ENCODE measurements around the gene ZMAT5. TPM values are rescaled to one million over a fixed set of nuclear protein-coding genes. Genes with fewer than 3 reads are reported as not detected.

ZMAT5 gene
- polyA plus RNA-seq, 1 donor (not counting 4 experiments of a cell fraction or from before 2014, with no cell fraction given), result 11.1 TPM

- Histone ChIP-seq H3K9me3 (ENCODE audit: control insufficient read depth, low read depth, low read length) (no peaks in the 10 kb centered on the region), H3K4me2 (ENCODE audit: control insufficient read depth, extremely low read depth, insufficient read depth, low read depth, low read length) (no peak overlapping the region), H3K27ac (ENCODE audit: control insufficient read depth, insufficient read depth, low read length) (no peak overlapping the region), H3K9me1 (ENCODE audit: control insufficient read depth, extremely low read depth, insufficient read depth, low read length) (no peaks in the 10 kb centered on the region), H2AFZ (ENCODE audit: control insufficient read depth, low read length) (no peak overlapping the region), H4K20me1 (ENCODE audit: control insufficient read depth, extremely low read depth, insufficient read depth, low read length) (no peaks in the 10 kb centered on the region), H3K4me3 (ENCODE audit: control insufficient read depth in 2 of 3, extremely low read depth in 1 of 3, insufficient read depth in 2 of 3, low read depth in 1 of 3, low read length in 3 of 3) (no peak overlapping the region), H3K4me1 (ENCODE audit: control insufficient read depth, extremely low read depth, insufficient read depth, low read length) (peaks cover 3% of the 10 kb centered on the region), H3K9ac (ENCODE audit: control insufficient read depth, extremely low read depth, insufficient read depth, low read length) (no peak overlapping the region), H3K27me3 (ENCODE audit: control insufficient read depth, extremely low read depth, insufficient read depth, low read length) (no peaks in the 10 kb centered on the region), H3K36me3 (ENCODE audit: control insufficient read depth in 2 of 2, extremely low read depth in 1 of 2, insufficient read depth in 2 of 2, low read length in 2 of 2) (peaks cover 0 to 2% of the 10 kb centered on the region in 2 experiments), H3K79me2 (ENCODE audit: control insufficient read depth, insufficient read depth, low read length) (no peaks in the 10 kb centered on the region)
- no peak for TF ChIP-seq EZH2 (IDR thresholded peaks at IDR 0.05; ENCODE audit: low read length)
- TF ChIP-seq CTCF (optimal IDR thresholded peaks at IDR 0.05 in 1 of 3, IDR thresholded peaks at IDR 0.05 in 1 of 3, conservative IDR thresholded peaks at IDR 0.05 in 1 of 3; ENCODE audit: extremely low read depth in 1 of 3, insufficient read depth in 2 of 3, low read length in 3 of 3), result no peak
- DNase-seq (ENCODE audit: low read depth, low spot score), result no peak
- no peak for FAIRE-seq
- dilution Hi-C loops (cut with MboI; ENCODE audit: extremely low pct_ligation_motif_present, low sequenced_read_pairs), result no loop called here
Observed at GRCh38 chr22:29731058-29731850, 35.6 kb downstream of the ZMAT5 start.

- no peaks in the 10 kb centered on the region for H3K9me1 ChIP-seq (ENCODE audit: control insufficient read depth, extremely low read depth, insufficient read depth, low read length)
- no peak for FAIRE-seq
- no peak for DNase-seq (ENCODE audit: low read depth, low spot score)
- H3K36me3 ChIP-seq (ENCODE audit: control insufficient read depth in 2 of 2, extremely low read depth in 1 of 2, insufficient read depth in 2 of 2, low read length in 2 of 2), result peaks cover 0 to 2% of the 10 kb centered on the region in 2 experiments
- dilution Hi-C loops (cut with MboI; ENCODE audit: extremely low pct_ligation_motif_present, low sequenced_read_pairs), result no loop called here
- H3K9me3 ChIP-seq (ENCODE audit: control insufficient read depth, low read depth, low read length), result no peaks in the 10 kb centered on the region
- TF ChIP-seq CTCF (optimal IDR thresholded peaks at IDR 0.05 in 1 of 3, IDR thresholded peaks at IDR 0.05 in 1 of 3, conservative IDR thresholded peaks at IDR 0.05 in 1 of 3; ENCODE audit: extremely low read depth in 1 of 3, insufficient read depth in 2 of 3, low read length in 3 of 3) (no peak), EZH2 (IDR thresholded peaks at IDR 0.05; ENCODE audit: low read length) (no peak)
- no peak overlapping the region for H3K27ac ChIP-seq (ENCODE audit: control insufficient read depth, insufficient read depth, low read length)
- no peak overlapping the region for H3K9ac ChIP-seq (ENCODE audit: control insufficient read depth, extremely low read depth, insufficient read depth, low read length)
- no peak overlapping the region for H3K4me2 ChIP-seq (ENCODE audit: control insufficient read depth, extremely low read depth, insufficient read depth, low read depth, low read length)
- H2AFZ ChIP-seq (ENCODE audit: control insufficient read depth, low read length), result no peak overlapping the region
- peaks cover 10% of the 10 kb centered on the region for H3K27me3 ChIP-seq (ENCODE audit: control insufficient read depth, extremely low read depth, insufficient read depth, low read length)
- no peak overlapping the region for H3K4me3 ChIP-seq (ENCODE audit: control insufficient read depth in 2 of 3, extremely low read depth in 1 of 3, insufficient read depth in 2 of 3, low read depth in 1 of 3, low read length in 3 of 3)
- no peaks in the 10 kb centered on the region for H3K79me2 ChIP-seq (ENCODE audit: control insufficient read depth, insufficient read depth, low read length)
- no peaks in the 10 kb centered on the region for H4K20me1 ChIP-seq (ENCODE audit: control insufficient read depth, extremely low read depth, insufficient read depth, low read length)
- H3K4me1 ChIP-seq (ENCODE audit: control insufficient read depth, extremely low read depth, insufficient read depth, low read length), result peaks cover 3% of the 10 kb centered on the region
Observed at GRCh38 chr22:29729161-29729560, 37.6 kb downstream of the ZMAT5 start.
